Occipital lobe (tissue), 2 donors: ENCODE data around the gene NT5DC2. TPM values are rescaled to one million over a fixed set of nuclear protein-coding genes. Genes with fewer than 3 reads are reported as not detected.

ENCODE experiments used
- DNase-seq: peaks from one replicate; lab custom pipeline; 2025; lab: John Stamatoyannopoulos, UW
- total RNA-seq: library from RNA; depleted of rRNA; stranded (reverse); fragments of >200 nt; gene quantifications from one replicate; pipeline ENCODE4 v1.2.3, GENCODE V29; 2014

The NT5DC2 gene
- total RNA-seq, 1 donor from 2014 or later, result 33.5 TPM

DNA sequence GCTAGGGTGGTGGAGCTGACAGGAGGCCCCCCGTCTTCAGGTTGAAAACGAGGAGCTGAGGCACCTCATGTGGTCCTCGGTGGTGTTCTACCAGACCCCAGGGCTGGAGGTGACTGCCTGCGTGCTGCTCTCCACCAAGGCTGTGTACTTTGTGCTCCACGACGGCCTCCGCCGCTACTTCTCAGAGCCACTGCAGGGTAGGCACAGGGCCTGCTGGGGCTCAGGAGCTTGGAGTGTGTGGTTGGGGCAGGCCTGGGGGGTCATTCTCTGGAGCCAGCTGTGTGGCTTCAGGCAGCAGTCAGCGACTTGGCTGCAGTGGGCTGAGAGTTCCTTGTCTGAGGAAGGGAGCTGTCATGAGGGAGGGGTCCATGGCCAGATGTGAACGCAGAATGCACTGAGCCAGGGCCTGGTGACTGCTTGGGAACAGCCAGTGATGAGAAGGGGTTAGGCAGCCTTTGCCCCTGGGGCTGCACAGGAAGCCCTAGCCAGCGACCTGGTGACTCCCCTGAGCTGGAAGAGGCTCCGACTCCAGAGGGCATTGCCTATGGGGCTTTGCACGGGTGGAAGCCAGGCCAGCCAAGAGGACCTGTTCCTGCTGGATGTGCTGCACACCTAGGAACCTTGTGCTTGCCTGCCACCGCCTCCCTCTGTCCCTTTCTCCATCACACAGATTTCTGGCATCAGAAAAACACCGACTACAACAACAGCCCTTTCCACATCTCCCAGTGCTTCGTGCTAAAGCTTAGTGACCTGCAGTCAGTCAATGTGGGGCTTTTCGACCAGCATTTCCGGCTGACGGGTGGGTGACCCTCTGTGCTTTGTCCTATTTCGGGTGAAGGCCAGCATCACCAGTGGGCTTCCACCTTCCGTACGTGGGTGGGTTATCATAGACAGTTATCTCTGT lies 43.4 kb downstream of the NT5DC2 start:
- DNase-seq, result no peak

- no peak for DNase-seq
Measured at GRCh38 chr3:52489453-52489852, 44.2 kb downstream of the NT5DC2 start.

DNA sequence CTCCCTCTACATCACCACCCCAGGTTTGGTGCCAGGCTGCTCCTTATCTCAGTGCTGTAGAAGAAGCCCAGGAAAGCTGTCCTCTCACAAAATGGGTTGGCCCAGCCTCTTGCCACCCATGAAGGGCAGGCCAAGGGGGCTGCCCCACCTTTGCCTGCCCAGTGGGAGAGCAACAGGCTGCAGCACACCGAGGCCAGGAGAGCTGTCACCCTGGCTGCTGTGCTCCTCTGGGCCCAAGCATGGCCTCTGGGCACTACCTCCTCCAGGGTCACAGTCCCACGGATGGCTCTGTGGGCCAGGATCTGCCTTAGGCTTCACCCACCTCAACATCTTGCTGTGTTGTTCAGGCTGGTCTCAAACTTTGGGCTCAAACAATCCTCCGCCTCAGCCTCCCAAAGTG lies 44.9 kb downstream of the NT5DC2 start:
- DNase-seq, result no peak

DNA sequence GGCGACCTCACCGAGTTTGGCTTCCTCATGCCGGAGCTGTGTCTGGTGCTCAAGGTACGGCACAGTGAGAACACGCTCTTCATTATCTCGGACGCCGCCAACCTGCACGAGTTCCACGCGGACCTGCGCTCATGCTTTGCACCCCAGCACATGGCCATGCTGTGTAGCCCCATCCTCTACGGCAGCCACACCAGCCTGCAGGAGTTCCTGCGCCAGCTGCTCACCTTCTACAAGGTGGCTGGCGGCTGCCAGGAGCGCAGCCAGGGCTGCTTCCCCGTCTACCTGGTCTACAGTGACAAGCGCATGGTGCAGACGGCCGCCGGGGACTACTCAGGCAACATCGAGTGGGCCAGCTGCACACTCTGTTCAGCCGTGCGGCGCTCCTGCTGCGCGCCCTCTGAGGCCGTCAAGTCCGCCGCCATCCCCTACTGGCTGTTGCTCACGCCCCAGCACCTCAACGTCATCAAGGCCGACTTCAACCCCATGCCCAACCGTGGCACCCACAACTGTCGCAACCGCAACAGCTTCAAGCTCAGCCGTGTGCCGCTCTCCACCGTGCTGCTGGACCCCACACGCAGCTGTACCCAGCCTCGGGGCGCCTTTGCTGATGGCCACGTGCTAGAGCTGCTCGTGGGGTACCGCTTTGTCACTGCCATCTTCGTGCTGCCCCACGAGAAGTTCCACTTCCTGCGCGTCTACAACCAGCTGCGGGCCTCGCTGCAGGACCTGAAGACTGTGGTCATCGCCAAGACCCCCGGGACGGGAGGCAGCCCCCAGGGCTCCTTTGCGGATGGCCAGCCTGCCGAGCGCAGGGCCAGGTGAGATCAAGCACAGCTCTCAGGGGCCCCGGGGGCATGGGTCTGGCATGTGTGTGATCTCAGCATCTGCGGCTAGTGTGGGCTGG lies 45.6 kb downstream of the NT5DC2 start:
- no peak for DNase-seq

GRCh38 chr3:52487050-52487787 lies 46.4 kb downstream of the NT5DC2 start:
- DNase-seq, result no peak

GRCh38 chr3:52484680-52485461 lies 48.8 kb downstream of the NT5DC2 start:
- no peak for DNase-seq

DNA sequence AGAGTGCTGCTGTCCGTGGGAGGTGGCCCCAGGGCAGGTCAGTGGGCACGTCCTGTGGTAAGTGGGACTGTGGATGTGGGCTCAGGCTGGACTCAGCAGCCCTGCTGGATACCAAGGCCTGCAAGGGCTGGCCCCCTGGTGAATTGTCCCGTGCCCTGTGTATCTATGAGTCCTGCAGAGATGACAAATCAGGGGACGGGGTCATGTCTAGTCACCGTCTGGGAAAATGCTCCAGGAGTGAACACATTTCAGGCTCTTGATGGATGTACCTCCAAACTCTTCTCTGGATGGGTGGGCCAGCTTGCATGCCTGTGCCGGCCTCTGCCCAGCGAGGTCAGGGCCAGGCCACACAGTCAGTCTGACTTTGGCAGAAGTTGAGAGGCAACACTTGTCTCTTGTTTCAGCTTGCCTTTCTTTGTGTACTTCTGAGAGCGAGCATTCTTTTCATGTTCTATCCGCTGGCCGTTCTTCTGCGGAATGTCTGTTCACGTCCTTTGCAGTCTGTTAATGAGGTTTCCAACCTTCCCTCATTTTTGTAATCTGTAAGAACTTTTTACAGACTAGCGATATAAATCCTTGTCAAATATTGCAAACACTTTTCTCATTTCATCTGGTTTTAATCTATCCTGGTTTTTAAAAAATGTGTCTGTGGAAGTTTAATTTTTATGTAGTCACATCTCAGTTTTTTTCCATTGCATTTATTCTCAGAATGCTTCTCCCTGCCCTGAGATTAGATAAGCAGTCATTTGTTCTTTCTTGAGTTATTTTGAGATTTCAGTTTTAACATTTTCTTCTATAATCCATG lies 49.9 kb downstream of the NT5DC2 start:
- DNase-seq, result no peak

- DNase-seq, result no peak
Measured at GRCh38 chr3:52483081-52483480, 50.6 kb downstream of the NT5DC2 start.

DNA sequence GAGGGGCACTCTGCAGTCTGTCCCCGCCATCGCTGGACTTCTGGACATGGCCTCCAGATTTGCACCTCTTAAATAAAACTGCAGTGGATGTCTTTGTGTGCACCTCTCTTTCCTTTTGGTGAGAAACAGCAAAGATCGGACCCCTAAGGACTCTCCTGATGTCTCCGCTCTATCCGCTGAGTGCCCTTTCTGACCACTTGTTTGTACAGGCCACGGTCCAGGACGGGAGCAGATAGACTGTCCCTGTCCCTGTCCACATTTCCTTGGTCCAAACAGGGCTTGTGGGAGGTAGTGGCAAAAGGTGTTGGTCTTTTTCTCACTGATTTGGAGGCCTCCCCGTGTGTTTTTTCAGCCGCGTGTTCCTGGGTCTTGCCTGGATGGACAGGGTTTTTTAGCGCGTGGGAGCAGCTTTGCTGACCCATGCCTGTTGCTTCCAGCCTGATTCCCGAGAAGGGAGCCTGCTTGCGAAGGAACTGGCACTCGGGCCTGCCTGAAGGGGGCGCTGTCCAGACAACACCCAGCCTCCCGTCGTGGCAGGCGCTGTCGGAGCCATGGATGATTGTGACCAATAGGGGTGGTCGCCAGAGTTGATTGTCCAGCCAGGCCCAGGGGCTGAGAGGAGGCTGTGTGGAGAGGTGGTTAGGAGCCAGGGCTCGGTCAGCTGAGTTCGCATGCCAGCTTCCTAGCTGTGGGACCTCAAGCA lies 51.7 kb downstream of the NT5DC2 start:
- no peak for DNase-seq

GRCh38 chr3:52480768-52481715 lies 52.6 kb downstream of the NT5DC2 start:
- DNase-seq, result peak; percentile 41

DNA sequence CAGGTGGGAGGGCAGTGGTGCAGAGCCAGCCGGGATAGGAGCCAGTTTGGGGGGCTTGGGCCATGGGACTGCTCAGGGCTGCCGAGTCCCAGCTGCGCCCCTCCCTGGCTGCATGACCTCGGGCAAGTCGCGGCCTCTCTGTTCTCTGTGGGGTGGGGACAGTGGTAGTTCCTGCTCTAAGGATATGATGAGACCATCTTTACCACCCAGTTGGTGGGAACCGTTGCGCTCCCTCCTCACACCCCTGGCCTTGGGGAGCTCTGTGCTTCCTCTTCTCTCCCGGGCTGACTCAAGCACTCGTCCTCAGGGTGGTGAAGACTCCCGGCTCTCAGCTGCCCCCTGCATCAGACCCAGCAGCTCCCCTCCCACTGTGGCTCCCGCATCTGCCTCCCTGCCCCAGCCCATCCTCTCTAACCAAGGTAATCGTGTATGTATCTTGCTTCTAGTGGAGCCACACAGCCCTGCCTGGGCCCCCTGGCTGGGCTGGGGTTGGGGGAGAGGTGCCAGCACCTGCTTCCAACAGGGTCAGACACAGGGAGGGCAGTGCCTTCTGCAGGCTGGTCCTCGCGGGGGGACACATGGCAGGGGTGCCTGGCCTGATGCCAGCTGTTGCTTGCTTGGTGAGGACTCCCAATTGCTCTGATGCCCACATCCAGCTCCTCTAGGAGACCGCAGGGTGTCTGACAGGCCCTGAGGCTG lies 53.6 kb downstream of the NT5DC2 start:
- DNase-seq, result no peak

DNA sequence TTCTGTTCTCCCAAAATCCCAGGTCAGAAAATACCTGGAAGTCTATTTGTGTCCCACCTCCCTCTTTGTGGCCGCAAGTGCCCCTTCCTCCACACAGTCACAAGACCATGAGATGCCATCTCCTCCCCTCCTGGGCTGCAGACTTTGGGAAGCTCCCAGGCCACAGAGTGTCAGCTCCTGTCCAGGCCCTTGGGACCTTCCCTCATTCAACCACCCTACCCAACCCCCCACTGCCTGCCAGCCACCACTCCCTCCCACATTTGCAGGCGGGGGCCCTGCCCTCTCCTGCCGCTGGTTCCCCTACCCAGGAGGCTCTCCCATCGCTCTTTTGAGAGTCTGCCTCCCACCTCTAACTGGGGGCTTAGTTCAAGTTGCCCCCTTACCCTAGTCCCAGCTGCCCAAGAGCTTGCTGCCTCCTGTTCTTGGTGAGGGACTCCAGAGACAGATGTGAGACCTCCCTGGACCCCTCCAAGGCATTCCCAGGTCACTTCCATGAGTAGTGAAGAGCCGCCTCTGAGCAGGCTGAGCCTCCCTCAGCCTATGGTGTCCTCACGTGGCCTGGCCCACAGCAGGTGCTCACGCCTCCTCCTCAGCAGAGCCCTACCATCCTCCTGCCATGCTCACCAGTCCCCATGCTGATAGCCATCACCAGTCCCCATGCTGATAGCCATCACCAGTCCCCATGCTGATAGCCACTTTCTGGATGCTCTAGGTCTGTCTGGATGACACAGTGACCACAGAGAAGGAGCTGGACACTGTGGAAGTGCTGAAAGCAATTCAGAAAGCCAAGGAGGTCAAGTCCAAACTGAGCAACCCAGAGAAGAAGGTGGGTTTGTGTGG lies 54.4 kb downstream of the NT5DC2 start:
- no peak for DNase-seq

- DNase-seq, result no peak
Measured at GRCh38 chr3:52477796-52478095, 55.9 kb downstream of the NT5DC2 start.

GRCh38 chr3:52477076-52477795 lies 56.4 kb downstream of the NT5DC2 start:
- DNase-seq, result no peak
